Fibroblast of the conjunctiva (primary cell): Measurements from ENCODE around the gene PIK3CG.
"Not testable (repeated sequence)": the region's sequence is repeated elsewhere in the genome, so short reads cannot be mapped to it uniquely, and the experiment has no call there.

Experiments
- DNase-seq: peaks from one replicate; pipeline ENCODE4 v3.0.0-alpha.2; 2010; ENCODE audit warnings: low read depth

Gene PIK3CG

DNA sequence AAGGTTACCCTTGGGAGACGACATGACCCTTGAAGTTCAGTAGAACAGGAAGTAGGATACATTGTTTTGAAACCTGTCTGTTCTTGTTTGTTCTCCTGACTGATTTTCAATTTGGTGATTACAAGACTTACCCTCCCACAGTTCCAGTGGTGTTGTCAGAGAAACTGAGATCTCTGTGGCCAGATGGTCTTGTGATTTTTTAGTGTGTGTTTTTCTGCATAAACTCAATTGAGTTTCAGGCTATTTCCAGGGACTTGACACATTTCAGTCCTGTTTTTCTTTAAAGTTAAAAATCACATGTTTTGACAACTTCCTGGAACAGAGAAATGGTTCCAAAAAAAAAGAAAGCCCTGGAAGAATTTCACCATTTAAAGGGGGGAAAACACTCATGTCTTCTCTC is 22.3 kb downstream of the PIK3CG start:
- DNase-seq, result no peak

DNA sequence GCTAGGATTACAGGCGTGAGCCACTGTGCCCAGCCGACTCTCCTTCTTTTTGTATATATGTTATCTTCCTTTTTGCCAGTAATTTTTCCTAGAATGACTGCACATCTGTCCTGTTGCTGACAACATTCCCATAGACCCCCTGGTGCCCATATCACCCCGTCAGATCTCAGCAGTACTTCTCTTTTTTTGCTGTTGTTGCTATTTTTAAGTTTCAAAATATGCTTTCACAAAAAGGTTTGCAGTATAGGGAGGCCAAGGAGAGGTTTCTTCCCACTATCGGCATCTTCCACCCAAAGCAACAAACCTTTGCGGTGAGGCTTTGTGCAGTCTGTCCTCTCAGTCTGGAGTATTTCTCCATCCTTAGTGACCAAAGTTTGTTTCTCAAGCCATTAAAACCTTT is 23.1 kb downstream of the PIK3CG start:
- no peak for DNase-seq

DNA sequence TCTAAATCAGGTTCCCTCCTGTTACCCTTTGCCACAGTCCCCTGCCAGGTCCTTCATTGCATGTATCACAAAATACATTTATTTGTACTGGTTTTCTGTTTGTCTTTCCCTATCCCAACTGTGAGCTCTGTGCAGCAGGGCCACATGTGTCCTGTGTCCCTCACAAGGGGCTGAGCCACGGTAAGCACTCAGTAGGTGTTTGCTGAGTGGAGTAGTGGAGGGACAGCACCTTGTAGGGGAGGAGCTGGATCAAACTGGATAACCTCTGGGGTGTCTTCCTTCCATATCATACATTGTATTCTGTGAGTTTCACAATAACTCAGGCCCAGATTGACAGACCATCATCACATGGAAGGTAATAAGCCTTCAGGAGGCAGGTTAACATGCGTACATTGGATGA is 25.9 kb downstream of the PIK3CG start:
- DNase-seq, result no peak

DNA sequence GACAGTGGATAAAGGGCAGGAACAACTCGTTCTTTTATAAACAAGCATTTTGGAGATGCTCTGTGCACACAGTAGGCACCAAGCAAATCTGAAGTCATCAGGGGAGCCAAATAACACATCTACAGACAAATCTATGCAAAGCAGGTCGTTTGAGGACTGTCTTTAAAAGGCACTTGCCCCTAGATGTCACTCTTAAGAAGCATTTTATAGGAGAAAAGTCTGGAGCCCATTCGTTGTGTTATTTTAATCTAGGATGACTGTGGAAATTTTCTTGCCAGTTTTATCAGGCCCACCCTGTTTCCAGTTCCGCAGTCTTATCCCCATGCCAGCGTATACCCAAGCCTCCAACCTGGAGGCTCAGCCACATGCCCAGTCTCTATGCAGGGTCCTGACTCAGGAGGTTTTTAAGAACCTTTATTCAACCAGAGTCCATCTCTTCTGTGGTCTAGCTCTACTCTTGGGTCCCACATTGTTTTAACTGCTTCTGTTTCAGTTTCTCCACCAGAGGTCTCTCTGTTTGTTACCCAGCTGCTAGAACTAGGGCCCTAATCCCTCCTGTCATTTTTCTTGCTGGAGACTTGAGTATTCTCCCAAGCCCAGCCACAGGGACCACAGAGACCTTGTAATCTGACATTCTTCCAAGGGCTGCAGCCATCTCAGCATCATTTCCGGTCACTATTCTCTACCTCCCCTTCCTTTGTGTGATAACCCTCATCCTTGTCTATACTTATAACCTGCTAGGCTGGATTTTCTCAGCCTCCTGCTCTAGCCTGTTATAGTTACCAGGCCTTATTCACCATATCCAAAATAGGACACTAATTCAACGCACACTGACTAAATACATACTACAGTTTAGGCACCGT is 26.7 kb downstream of the PIK3CG start:
- DNase-seq, result no peak

DNA sequence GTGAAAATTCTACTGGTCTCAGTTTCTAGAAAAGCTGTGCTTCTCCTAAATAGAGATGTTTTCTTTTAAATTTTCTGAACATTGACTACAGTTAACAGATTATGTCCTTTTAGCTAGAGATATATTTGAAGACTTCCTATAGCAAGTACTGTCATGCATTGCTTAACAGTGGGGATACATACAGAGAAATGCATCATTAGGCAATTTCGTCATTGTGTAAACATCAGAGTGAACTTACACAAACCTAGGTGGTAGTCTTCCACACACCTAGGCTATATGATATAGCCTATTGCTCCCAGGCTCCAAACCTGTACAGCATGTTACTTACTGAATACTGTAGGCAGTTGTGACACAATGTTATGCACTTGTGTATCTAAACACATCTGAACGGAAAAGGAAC is 28.5 kb downstream of the PIK3CG start:
- DNase-seq, result no peak

DNA sequence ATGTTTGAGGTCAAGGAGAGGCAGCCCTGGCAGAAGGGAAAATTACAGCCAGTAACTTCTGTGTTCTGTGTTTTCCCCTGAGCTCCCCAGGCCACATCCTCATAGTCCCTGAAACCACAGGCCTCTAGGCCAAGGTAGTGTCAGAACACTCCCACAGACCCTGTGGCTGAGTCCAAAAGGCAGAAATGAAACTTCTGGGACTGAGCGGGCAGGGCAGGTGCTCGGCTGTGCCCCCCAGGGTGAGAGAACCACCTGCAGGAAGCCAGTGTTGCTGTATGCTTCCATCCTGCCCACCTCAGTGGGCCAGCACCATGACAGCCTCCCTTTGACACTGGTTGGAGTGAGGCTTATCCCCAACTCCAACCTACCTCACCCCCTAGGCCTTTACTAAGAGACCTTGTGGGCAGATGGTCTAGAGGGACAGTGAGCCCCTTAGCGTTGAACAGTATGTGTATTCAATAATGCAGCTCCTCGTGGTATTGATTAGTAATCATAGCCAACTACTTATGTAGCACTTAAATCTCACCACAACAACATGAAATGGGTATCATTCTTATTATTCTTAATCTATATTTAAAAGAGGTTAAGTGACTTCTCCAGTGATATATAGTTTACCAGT is 30.3 kb downstream of the PIK3CG start:
- DNase-seq, result no peak

DNA sequence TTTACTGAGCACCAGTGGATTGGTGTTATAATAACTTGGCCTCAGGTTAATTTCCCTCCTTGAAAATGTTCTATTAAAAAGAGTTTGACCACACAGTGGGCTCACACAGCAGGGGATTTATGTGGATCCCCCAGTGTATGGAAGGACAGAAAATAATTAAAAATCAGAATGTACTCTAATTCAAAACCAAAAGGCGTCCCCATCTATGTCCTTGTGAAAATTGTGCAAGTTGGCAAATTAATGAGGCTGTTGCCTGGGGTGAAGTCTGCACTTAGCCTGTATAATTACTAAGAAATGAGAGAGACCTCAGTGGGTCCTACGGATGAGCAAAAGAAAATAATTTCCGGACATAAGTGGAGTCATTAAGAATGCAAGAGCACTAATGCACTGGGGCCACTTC is 31.1 kb downstream of the PIK3CG start:
- DNase-seq, result no peak

DNA sequence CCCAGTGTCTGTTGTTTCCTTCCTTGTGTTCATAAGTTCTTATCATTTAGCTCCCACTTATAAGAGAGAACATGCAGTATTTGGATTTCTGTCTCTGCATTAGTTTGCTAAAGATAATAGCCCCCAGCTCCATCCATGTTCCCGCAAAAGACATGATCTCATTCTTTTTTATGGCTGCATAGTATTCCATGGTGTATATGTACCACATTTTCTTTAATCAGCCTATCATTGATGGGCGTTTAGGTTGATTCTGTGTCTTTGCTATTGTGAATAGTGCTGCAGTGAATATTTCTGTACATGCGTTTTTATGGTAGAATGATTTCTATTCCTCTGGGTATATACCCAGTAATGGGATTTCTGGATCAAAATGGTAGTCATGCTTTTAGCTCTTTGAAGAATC is 32.5 kb downstream of the PIK3CG start:
- not testable (repeated sequence) for DNase-seq

DNA sequence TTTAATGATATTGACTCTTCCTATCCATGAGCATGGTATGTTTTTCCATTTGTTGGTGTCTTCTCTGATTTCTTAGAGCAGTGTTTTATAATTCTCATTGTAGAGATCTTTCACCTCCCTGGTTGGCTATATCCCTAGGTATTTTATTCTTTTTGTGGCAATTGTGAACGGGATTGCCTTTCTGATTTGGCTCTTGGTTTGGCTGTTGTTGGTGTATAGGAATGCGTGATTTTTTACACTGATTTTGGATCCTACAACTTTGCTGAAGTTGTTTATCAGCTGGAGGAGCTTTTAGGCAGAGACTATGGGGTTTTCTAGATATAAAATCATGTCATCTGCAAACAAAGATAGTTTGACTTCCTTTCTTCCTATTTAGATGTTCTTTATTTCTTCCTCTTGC is 33.9 kb downstream of the PIK3CG start:
- not testable (repeated sequence) for DNase-seq

DNA sequence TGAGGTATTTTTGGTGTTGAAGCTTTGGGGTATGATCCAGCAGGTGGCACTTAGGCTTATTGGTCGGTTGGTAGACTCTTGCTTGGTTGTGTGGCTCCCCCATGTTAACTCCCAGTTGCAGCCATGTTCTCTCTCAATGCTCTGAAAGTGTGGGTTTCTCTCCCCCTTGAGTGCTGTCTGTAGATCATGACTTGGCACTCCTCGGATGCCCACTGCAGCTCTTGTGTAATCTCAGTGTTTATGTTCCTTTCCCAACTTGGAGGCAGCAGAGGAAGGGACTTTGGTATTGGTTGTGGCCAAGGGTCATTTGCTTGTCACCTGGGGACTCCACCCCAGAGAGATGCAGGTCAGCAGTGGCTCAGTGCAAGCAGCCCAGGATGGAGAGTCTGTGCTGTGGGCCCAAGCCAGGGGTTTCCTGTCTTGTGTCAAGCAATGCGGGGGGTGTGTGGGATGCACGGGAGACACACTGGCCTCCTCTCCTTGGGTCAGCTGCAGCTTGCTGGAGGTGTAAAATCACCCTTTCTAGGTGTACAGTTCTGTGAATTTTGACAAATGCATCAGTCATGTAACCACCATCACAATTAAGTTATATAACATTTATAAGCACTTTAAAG is 36.9 kb downstream of the PIK3CG start:
- DNase-seq, result no peak

DNA sequence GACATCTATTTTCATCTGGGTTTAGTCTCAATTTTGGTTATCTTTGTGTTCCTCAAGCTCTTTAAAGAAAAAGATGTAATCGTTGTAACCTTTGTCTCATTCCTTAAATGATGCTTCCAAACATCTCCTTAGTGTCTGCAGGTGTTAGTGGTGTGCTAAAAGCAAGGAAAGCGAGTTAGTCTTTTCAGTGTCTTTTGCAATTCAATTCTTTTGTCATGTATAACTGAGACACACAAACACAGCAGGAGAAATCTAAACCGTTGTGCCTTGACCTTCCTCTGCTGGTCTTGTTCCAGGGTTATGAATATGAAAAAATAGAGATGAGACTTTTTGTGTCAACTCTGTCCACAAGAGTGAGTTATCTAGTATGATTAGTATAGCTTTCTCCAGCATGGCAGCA is 40.7 kb downstream of the PIK3CG start:
- no peak for DNase-seq

DNA sequence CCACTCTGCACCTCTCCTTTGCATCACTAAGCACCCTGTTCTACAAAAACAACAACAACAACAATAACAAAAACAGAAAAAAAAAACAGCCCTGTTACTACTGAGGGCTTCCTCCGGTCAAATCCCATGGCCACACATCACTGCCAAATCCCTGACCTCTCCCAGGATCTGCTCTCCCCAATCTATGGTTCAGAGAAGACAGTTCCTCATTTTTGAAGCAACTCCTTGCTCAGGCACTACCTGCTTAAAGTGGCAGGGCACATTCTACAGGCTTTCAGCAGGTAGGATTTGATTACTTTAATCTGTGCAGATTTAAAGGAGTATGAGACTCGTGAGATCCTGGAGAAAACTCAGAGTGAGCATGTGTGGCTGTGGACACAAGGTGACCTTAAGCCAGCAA is 46.9 kb downstream of the PIK3CG start:
- no peak for DNase-seq

DNA sequence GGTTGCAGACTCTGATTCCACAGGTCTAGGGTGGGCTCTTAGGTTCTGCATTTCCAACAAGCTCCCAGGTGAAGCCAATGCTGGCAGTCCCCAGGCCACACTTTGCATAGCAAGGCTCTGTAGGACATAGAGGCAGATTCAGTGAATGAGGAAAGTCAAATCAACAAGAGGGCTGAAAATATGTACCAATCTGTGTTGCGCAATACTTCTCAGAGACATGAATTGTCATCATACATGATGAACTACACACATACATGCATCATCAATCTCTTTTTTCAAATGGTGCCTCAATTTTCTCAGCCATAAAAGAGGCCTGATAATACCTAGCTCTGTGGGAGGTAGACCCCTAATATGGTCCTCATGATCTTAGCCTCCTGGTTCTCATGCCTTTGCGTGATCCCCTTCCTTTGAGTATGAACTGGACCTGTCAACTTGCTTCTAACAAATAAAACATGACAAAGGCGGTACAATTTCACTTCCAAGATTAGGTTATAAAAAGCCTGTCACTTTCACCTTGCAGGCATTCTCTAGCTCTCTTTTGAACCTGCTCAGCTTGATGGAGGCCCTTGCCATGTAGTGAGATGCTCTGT is 49.0 kb downstream of the PIK3CG start:
- no peak for DNase-seq

DNA sequence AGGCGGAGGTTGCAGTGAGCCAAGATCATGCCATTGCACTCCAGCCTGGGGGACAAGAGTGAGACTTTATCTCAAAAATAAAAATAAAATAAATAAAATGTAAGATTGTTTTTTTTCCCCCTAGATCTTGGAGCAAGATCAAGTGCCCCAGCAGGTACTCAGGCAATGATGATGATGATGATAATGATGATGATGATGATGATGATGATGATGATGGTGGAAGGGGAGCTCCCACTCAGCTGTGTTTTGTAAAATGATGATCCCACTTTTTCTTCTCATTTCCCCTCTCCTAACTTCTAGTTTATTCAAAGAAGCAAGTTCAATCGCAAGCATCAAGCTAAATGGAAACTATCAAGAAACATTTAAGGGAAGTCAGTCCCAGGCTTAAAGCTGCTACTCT is 50.3 kb downstream of the PIK3CG start:
- no peak for DNase-seq

DNA sequence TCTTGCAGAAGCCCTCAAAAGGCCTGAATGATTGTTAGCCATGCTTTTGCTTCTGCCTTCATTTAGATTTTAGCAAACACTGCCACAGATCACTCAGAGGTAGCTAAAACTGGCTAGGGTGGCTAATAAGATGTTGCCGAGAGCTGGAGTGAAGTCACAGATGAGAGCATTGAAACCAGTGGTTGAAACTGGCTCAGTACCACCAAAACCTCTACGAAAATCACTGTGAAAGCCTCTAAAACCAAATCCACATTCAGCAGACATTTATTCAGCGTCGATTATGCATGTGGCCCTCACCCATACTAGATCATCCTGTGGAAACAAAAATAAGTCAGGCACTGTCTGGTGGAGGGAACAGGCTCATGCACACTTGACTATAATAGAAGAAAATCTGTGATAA is 50.8 kb downstream of the PIK3CG start:
- no peak for DNase-seq

DNA sequence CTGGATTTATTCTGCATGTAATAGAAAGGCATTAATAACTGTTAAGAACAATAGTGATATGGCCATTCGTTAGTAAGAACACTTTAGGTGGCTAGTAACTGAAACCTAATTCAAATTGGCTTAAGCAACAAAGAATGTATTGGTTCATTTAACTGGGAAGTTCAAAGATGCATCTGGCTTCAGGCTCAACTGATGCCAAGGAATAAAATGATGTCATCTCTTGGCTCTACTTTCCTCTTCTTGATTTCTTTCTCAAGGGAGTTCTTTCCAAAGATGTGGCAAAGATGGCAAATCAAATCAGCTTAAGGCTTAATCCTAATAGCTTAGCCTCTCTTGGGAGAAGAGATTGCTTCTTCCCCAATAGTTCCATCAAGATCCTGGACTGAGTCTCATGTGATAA is 51.6 kb downstream of the PIK3CG start:
- DNase-seq, result no peak

DNA sequence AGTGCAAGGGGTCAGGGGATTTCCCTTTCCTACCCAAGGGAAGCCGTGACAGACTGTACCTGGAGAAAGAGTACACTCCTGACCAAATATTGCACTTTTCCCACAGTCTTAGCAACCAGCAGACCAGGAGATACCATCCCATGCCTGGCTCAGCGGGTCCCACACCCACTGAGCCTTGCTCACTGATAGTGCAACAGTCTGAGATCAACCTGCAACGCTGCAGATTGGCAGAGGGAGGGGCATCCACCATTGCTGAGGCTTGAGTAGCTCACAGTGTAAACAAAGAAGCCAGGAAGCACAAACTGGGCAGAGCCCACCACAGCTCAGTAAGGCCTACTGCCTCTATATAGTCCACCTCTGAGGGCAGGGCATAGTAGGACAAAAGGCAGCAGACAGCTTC is 53.9 kb downstream of the PIK3CG start:
- DNase-seq, result no peak

DNA sequence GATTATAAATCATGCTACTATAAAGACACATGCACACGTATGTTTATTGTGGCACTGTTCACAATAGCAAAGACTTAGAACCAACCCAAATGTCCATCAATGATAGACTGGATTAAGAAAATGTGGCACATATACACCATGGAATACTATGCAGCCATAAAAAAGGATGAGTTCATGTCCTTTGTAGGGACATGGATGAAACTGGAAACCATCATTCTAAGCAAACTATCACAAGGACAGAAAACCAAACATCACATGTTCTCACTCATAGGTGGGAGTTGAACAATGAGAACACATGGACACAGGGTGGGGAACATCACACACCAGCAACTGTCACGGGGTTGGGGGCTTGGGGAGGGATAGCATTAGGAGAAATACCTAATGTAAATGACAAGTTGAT is 59.4 kb downstream of the PIK3CG start:
- DNase-seq, result not testable (repeated sequence)

DNA sequence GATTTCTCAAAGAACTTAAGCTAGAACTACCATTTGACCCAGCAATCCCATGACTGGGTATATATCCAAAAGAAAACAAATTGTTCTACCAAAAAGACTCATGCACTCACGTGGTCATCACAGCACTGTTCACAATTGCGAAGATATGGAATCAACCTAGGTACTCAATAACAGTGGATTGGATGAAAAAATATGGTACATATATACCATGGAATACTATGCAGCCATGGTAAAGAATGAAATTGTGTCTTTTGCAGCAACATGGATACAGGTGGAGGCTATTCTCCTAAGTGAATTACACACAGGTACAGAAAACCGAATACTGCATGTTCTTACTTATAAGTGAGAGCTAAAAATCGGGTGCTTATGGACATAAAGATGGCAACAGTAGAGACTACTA is 61.8 kb downstream of the PIK3CG start:
- DNase-seq, result no peak

DNA sequence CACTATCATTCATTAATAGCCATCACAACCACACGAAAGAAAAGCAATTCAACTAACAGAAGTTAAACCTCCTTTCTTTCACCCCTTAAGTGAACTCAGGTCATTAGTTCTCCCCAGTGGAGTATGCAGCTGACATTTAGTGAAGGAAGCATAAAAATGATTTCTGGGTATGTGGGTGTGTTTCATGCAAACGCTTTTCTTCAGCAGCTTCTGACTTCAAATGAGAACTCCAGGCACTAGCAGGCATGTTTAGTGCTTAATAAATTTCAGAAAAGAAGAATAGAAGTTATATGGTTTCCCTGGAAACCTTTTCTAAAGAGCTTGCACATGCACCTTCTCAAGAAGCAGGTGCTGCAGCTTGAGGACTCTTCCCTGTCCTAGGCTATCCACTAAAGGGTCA is 62.5 kb downstream of the PIK3CG start:
- no peak for DNase-seq

DNA sequence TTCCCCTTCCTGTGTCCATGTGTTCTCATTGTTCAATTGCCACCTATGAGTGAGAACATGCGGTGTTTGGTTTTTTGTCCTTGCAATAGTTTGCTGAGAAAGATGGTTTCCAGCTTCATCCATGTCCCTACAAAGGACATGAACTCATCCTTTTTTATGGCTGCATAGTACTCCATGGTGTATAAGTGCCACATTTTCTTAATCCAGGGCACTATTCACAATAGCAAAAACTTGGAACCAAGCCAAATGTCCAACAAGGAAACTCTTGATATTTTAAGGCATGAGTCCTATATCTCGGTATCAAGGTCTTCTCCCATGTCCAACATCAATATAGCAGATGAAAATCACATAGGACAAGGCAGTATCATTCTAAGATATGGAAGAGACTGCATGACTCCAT is 64.5 kb downstream of the PIK3CG start:
- not testable (repeated sequence) for DNase-seq

DNA sequence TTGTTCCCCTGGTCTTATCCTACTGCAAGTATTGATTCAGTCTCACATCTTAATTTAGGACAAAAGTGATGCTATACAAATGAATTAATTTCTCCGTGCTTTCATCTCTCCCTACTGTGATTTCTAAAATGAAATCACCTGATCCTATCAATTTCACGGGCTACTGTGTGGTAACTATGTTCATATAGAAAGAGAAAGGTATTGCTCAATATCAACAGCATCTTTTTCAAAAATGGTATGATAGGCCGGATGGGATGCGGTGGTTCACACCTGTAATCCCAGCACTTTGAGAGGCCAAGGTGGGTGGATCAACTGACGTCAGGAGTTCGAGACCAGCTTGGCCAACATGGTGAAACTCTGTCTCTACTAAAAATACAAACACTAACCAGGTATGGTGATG is 71.2 kb downstream of the PIK3CG start:
- no peak for DNase-seq

DNA sequence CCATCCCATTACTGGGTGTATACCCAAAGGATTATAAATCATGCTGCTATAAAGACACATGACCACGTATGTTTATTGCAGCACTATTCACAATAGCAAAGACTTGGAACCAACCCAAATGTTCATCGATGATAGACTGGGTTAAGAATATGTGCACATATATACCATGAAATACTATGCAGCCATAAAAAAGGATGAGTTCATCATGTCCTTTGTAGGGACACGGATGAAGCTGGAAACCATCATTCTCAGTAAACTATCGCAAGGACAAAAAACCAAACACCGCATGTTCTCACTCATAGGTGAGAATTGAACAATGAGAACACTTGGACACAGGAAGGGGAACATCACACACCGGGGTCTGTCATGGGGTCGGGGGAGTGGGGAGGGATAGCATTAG is 73.0 kb downstream of the PIK3CG start:
- DNase-seq, result not testable (repeated sequence)
